Activated CD4-positive, alpha-beta memory T cell treated with anti-CD3 and anti-CD28 coated beads for 36 hours (primary cell): Measurements from ENCODE around the gene NCOA1. TPM values are rescaled to one million over a fixed set of nuclear protein-coding genes. Genes with fewer than 3 reads are reported as not detected.

ENCODE experiments used
- CTCF ChIA-PET: fragments of 350-600 bp; sonication (Branson Sonifier 250); formaldehyde crosslinking; loops from one replicate; lab custom pipeline; 2021; ENCODE audit warnings: antibody characterized with exemption, inconsistent platforms; lab: Charles Lee
- POLR2A ChIA-PET: fragments of 350-600 bp; sonication (Branson Sonifier 250); formaldehyde crosslinking; loops from one replicate; lab custom pipeline; 2021; ENCODE audit warnings: antibody characterized with exemption; lab: Charles Lee
- DNase-seq: peaks from one replicate; pipeline ENCODE4 v3.0.0-alpha.2; 2020
- H3K27ac Mint-ChIP-seq: one replicate; pipeline ENCODE4 v1.8.0; 2021; ENCODE audit warnings: mixed read lengths
- H3K27me3 Mint-ChIP-seq: one replicate; pipeline ENCODE4 v1.8.0; 2021; ENCODE audit warnings: mixed read lengths
- H3K36me3 Mint-ChIP-seq: one replicate; pipeline ENCODE4 v1.8.0; 2021; ENCODE audit warnings: mixed read lengths
- H3K4me1 Mint-ChIP-seq: one replicate; pipeline ENCODE4 v1.8.0; 2021; ENCODE audit warnings: low read depth, mixed read lengths
- H3K4me3 Mint-ChIP-seq: one replicate; pipeline ENCODE4 v1.8.0; 2021; ENCODE audit warnings: mild to moderate bottlenecking, mixed read lengths
- H3K9me3 Mint-ChIP-seq: one replicate; pipeline ENCODE4 v1.8.0; 2021; ENCODE audit warnings: mixed read lengths
- intact Hi-C: fragments of 100-400 bp; cut with micrococcal nuclease; formaldehyde crosslinking; loops from one replicate; pipeline ENCODE4 v1.15.1; 2023
- total RNA-seq, 2 experiments: library from RNA; stranded (reverse); gene quantifications; one replicate each; pipeline ENCODE4 v1.2.3, GENCODE V29; 2021

The NCOA1 gene
- total RNA-seq, 2 experiments from 2014 or later: 21.3 to 24.0 TPM

- peaks cover 1% of the 10 kb centered on the region for H3K36me3 Mint-ChIP-seq
- intact Hi-C loops: no loop called here
- no peaks in the 10 kb centered on the region for H3K9me3 Mint-ChIP-seq
- no peak overlapping the region for H3K4me3 Mint-ChIP-seq
- POLR2A ChIA-PET: no interaction called here
- no peaks in the 10 kb centered on the region for H3K27me3 Mint-ChIP-seq
- peaks cover 7% of the 10 kb centered on the region for H3K4me1 Mint-ChIP-seq
- CTCF ChIA-PET: interaction anchor here (1.1 kb wide), 1 partner anchor 210 kb away, joined by 4 read pairs; no protein-coding TSS in a partner anchor
- no peak overlapping the region for H3K27ac Mint-ChIP-seq
- no peak for DNase-seq
These were observed 129.9 kb downstream of the NCOA1 start for GRCh38 chr2:24620936-24621335.

- Mint-ChIP-seq H3K27ac (no peak overlapping the region), H3K4me1 (peaks cover 12% of the 10 kb centered on the region), H3K4me3 (no peak overlapping the region), H3K36me3 (peaks cover 1% of the 10 kb centered on the region), H3K27me3 (no peaks in the 10 kb centered on the region), H3K9me3 (no peaks in the 10 kb centered on the region)
- ChIA-PET POLR2A (no interaction called here), CTCF (interaction anchor here (1.1 kb wide), 1 partner anchor 211 kb away, joined by 4 read pairs; no protein-coding TSS in a partner anchor)
- DNase-seq: no peak
- intact Hi-C loops: no loop called here
These were observed 130.9 kb downstream of the NCOA1 start for GRCh38 chr2:24621779-24622538.

DNA sequence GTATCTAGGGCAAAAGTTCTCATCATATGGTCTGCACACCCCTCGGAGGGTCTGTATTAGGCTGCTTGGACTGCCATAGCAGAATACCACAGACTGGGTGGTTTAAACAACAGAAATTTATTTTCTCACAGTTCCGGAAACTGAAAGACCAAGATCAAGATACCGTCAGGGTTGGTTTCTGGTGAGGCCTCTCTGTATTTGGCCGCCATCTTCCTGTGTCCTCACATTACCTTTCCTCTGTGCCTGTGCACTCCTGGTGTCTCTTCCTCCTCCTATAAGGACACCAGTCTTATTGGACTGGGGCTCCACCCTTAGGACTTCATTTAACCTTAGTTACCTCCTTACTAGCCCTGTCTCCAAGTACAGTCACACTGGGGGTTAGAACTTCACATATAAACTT is 132.5 kb downstream of the NCOA1 start:
- DNase-seq: no peak
- Mint-ChIP-seq H3K27me3 (no peaks in the 10 kb centered on the region), H3K36me3 (peaks cover 1% of the 10 kb centered on the region), H3K9me3 (no peaks in the 10 kb centered on the region), H3K4me3 (no peak overlapping the region), H3K4me1 (peaks cover 12% of the 10 kb centered on the region), H3K27ac (no peak overlapping the region)
- ChIA-PET POLR2A (no interaction called here), CTCF (interaction anchor here (0.6 kb wide), 1 partner anchor 213 kb away, joined by 4 read pairs; no protein-coding TSS in a partner anchor)
- intact Hi-C loops: no loop called here

DNA sequence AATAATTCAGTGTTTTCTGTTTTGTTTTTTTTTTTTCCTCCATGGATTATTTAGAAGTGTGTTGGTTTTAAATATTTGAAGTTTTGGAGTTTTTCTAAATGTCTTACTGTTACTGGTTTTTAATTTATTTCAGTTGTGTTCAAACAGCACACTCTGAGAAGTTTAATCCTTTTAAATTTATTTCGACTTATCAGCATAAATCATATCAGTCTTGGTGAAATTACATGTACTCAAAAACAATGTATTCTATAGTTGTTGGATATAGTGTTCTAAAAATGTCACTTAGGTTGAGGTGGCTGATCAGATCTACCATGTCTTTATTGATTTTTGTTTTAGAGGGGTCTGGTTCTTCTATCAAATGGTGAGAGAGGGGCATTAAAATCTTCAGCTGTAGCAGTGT is 134.7 kb downstream of the NCOA1 start:
- POLR2A ChIA-PET: no interaction called here
- H3K36me3 Mint-ChIP-seq: peaks cover 1% of the 10 kb centered on the region
- H3K4me3 Mint-ChIP-seq: no peak overlapping the region
- no peak for DNase-seq
- no peak overlapping the region for H3K27ac Mint-ChIP-seq
- H3K9me3 Mint-ChIP-seq: no peaks in the 10 kb centered on the region
- intact Hi-C loops: no loop called here
- CTCF ChIA-PET: interaction anchor here (0.5 kb wide), 1 partner anchor 1158 kb away, joined by 5 read pairs; no protein-coding TSS in a partner anchor
- peaks cover 12% of the 10 kb centered on the region for H3K4me1 Mint-ChIP-seq
- H3K27me3 Mint-ChIP-seq: no peaks in the 10 kb centered on the region

DNA sequence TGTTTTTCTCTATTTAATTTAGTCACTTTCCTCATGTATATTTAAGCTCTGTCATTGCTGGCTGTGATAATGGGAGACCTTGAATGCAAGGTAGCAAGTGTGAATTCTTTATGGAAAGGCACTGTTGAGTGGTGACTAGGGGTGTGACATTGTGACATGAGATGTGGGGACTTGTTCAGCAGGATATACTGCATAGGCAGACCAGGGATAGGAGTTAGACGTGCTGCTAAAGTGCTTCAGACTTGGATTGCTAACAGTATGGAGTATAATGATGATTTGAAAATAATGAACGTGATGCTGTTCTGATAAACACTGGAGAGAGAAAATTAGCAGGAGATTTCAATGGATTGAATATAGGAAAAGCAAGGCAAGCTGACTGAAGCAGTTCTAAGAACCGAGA is 135.1 kb downstream of the NCOA1 start:
- Mint-ChIP-seq H3K36me3 (peaks cover 1% of the 10 kb centered on the region), H3K27ac (no peak overlapping the region), H3K9me3 (no peaks in the 10 kb centered on the region), H3K4me3 (no peak overlapping the region), H3K4me1 (peaks cover 12% of the 10 kb centered on the region), H3K27me3 (no peaks in the 10 kb centered on the region)
- DNase-seq: no peak
- intact Hi-C loops: no loop called here
- CTCF ChIA-PET: no interaction called here
- POLR2A ChIA-PET: no interaction called here

DNA sequence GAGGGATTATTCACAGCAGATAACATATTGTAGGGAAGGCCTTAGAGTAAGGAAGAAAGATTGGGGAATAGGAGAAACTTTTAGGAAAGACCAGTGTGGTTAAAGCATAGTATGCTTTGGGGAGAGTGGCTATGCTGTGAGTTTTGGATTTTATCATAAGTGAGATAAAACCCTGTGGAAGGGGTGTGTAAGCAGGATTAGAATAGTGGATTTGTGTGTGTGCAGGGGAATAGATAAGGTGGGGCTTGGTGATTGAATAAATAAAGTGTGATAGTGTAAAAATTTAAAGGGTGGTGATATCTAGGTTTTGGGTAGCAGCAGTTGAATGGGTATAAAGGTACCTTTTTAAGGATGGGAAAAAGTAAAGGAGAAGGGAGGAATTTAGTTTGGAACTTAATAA is 137.7 kb downstream of the NCOA1 start:
- CTCF ChIA-PET: interaction anchor here (0.6 to 1.2 kb wide), 2 partner anchors 27 to 255 kb away, joined by 3 read pairs; no protein-coding TSS in a partner anchor
- Mint-ChIP-seq H3K27ac (no peak overlapping the region), H3K27me3 (no peaks in the 10 kb centered on the region), H3K36me3 (no peaks in the 10 kb centered on the region), H3K4me3 (no peak overlapping the region), H3K4me1 (peaks cover 12% of the 10 kb centered on the region), H3K9me3 (no peaks in the 10 kb centered on the region)
- POLR2A ChIA-PET: no interaction called here
- intact Hi-C loops: no loop called here
- no peak for DNase-seq

- intact Hi-C loops: no loop called here
- Mint-ChIP-seq H3K4me3 (no peak overlapping the region), H3K36me3 (no peaks in the 10 kb centered on the region), H3K4me1 (no peaks in the 10 kb centered on the region), H3K9me3 (no peaks in the 10 kb centered on the region), H3K27me3 (no peaks in the 10 kb centered on the region), H3K27ac (no peak overlapping the region)
- POLR2A ChIA-PET: no interaction called here
- CTCF ChIA-PET: no interaction called here
- DNase-seq: no peak
These were observed 141.1 kb downstream of the NCOA1 start for GRCh38 chr2:24632172-24632571.

GRCh38 chr2:24635181-24635580 is 144.1 kb downstream of the NCOA1 start:
- Mint-ChIP-seq H3K36me3 (peaks cover 8% of the 10 kb centered on the region), H3K4me1 (peaks cover 7% of the 10 kb centered on the region), H3K9me3 (peaks cover 7% of the 10 kb centered on the region), H3K27ac (no peak overlapping the region), H3K27me3 (no peaks in the 10 kb centered on the region), H3K4me3 (no peak overlapping the region)
- no peak for DNase-seq
- intact Hi-C loops: no loop called here
- ChIA-PET POLR2A (no interaction called here), CTCF (interaction anchor here (0.7 kb wide), 1 partner anchor 49 kb away, joined by 3 read pairs; no protein-coding TSS in a partner anchor)

- DNase-seq: no peak
- H3K9me3 Mint-ChIP-seq: peaks cover 7% of the 10 kb centered on the region
- no peak overlapping the region for H3K27ac Mint-ChIP-seq
- H3K27me3 Mint-ChIP-seq: no peaks in the 10 kb centered on the region
- no peak overlapping the region for H3K4me3 Mint-ChIP-seq
- POLR2A ChIA-PET: no interaction called here
- intact Hi-C loops: no loop called here
- peaks cover 8% of the 10 kb centered on the region for H3K36me3 Mint-ChIP-seq
- H3K4me1 Mint-ChIP-seq: peaks cover 8% of the 10 kb centered on the region
- CTCF ChIA-PET: no interaction called here
These were observed 147.5 kb downstream of the NCOA1 start for GRCh38 chr2:24638568-24638967.

DNA sequence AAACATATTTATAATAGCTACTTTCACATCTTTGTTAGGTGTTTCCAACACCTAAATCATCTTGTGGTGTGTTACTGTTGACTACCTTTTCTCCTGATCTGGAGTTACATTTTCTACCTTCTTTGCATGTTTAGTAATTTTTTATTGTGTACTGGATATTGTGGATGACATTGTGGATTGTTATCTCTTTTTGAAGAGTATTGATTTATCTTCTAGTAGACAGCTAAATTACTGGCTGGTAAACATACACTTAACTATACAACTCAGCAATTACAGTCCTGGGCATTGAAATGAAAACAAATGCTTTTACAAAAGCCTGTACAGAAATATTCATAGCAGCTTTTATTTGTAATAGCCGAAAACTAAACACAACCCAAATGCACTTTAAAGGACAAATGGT is 151.3 kb downstream of the NCOA1 start:
- Mint-ChIP-seq H3K36me3 (peaks cover 12% of the 10 kb centered on the region), H3K4me3 (no peak overlapping the region), H3K4me1 (peaks cover 8% of the 10 kb centered on the region), H3K27me3 (no peaks in the 10 kb centered on the region), H3K27ac (no peak overlapping the region), H3K9me3 (peaks cover 7% of the 10 kb centered on the region)
- intact Hi-C loops: no loop called here
- DNase-seq: no peak
- ChIA-PET CTCF (interaction anchor here (2.1 kb wide), 1 partner anchor 220 kb away, joined by 4 read pairs; no protein-coding TSS in a partner anchor), POLR2A (no interaction called here)

DNA sequence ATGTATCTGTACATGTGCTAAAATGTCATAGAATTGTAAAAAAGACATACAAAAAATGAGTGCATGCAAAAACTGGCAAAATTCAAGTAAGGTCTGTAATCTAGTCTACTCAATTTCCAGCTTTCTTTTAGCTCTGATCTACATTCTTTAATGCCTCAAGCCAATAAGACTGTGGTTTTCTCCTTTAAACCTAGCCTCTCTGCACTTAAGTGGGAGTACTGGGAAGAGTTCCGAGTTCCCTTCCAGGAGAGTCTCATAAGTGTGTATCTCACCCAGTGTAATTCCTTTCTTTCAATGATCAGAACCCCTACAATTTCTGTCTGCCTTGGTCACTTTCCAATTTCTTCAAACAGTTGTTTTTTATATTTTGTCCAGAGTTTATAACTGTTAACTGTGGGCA is 152.0 kb downstream of the NCOA1 start:
- intact Hi-C loops: no loop called here
- DNase-seq: no peak
- Mint-ChIP-seq H3K36me3 (peaks cover 10% of the 10 kb centered on the region), H3K4me3 (no peak overlapping the region), H3K4me1 (peaks cover 8% of the 10 kb centered on the region), H3K27ac (no peak overlapping the region), H3K9me3 (peaks cover 7% of the 10 kb centered on the region), H3K27me3 (no peaks in the 10 kb centered on the region)
- ChIA-PET POLR2A (no interaction called here), CTCF (interaction anchor here (2.1 kb wide), 1 partner anchor 221 kb away, joined by 4 read pairs; no protein-coding TSS in a partner anchor)

- ChIA-PET POLR2A (no interaction called here), CTCF (no interaction called here)
- no peaks in the 10 kb centered on the region for H3K9me3 Mint-ChIP-seq
- intact Hi-C loops: no loop called here
- no peak for DNase-seq
- H3K4me3 Mint-ChIP-seq: no peak overlapping the region
- no peak overlapping the region for H3K27ac Mint-ChIP-seq
- H3K36me3 Mint-ChIP-seq: peaks cover 7% of the 10 kb centered on the region
- H3K27me3 Mint-ChIP-seq: no peaks in the 10 kb centered on the region
- peaks cover 2% of the 10 kb centered on the region for H3K4me1 Mint-ChIP-seq
These were observed 153.0 kb downstream of the NCOA1 start for GRCh38 chr2:24644032-24644431.
